ENCODE results near the gene PRR35. TPM values are rescaled to one million over a fixed set of nuclear protein-coding genes. Genes with fewer than 3 reads are reported as not detected.

PRR35 gene
- total and polyA plus RNA-seq, 2 of the 4 experiments (the other 2 are of a cell fraction): not detected

DNA sequence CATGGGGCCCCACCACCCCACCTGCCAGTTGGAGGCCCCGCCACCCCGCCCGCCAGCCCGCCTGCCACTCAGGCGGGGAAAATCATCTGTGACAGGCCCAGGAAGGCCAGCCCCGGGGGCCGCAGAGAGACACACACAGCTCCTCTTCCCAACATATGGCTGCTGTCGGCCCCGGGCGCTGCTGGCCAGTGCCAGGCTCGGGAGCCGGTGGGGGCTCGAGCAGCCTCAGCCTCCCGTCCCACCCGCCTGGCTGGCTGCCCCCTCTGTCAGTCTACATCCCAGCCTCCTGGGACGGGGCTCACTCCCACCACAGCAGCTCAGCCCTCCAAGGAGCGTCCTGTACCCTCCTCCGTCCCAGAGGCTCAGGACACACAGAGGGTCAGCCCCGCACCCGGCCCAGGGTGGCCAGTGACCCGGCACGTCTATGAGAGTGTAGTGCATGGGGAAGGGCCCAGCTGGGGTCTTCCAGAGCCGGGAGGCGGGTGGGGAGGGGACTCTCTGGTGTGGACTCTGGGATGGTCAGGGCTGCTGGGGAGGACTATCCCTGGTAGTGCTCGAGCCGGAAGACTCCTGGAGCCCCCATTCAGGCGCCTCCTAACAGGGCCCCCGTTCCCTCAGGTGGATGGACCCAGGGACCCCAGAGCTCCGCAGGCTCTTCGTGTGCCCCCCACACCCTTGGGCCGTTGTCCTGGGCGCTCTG, 3.6 kb upstream of the PRR35 start:
- CTCF ChIA-PET: no interaction called here
- dilution Hi-C loops (cut with HindIII; ENCODE audit: low sequenced_read_pairs, unreplicated experiment) (no loop called here), intact Hi-C loops (cut with micrococcal nuclease) (no loop called here), in situ Hi-C loops (cut with MboI; ENCODE audit: low sequenced_read_pairs) (no loop called here)
- no peak overlapping the region for H2BK5ac ChIP-seq (ENCODE audit: low read depth, low read length, poor library complexity, severe bottlenecking)
- DNase-seq (no peak), ATAC-seq (ENCODE audit: low read depth) (no peak)
- no peak overlapping the region for H3K4ac ChIP-seq (ENCODE audit: low read depth, low read length)
- no peak overlapping the region for H3K9ac ChIP-seq (ENCODE audit: low read depth, low read length)
- H3K56ac ChIP-seq (ENCODE audit: extremely low read depth, insufficient read depth, low read length): no peak overlapping the region
- H2AK5ac ChIP-seq (ENCODE audit: low read depth, low read length): no peak overlapping the region
- H2BK120ac ChIP-seq (ENCODE audit: low read depth, low read length): no peak overlapping the region
- 85% methylated on average over 16 of the region's 32 CpGs; no CpG with 5 or more reads in 1 of the 2 experiments for WGBS, 2 experiments (ENCODE audit: extremely low coverage in 2 of 2, insufficient read length in 1 of 2)
- no peak overlapping the region for H3K14ac ChIP-seq (replicated peaks; ENCODE audit: low read depth, low read length)
- H3K18ac ChIP-seq (ENCODE audit: low read depth, low read length): no peak overlapping the region
- peaks cover 37% of the 10 kb centered on the region for H3K27me3 ChIP-seq (ENCODE audit: control insufficient read depth, insufficient read depth, low read length)
- no peak overlapping the region for H2AK9ac ChIP-seq (replicated peaks; ENCODE audit: low read depth, low read length, poor library complexity)
- H2AFZ ChIP-seq (replicated peaks; ENCODE audit: low read length, poor library complexity): no peak overlapping the region
- no TSS peak for BruUV-seq (replicated peaks)
- peaks cover 12% of the 10 kb centered on the region for H3K36me3 ChIP-seq (ENCODE audit: control insufficient read depth, insufficient read depth, low read length)
- no peak overlapping the region for H3K4me2 ChIP-seq (ENCODE audit: low read depth, low read length)
- POLR2A ChIA-PET (ENCODE audit: unreplicated experiment): no interaction called here
- H4K5ac ChIP-seq (ENCODE audit: low read depth, low read length): no peak overlapping the region
- no peaks in the 10 kb centered on the region for H3K9me1 ChIP-seq (ENCODE audit: insufficient read depth, low read length)
- H4K20me1 ChIP-seq (ENCODE audit: insufficient read depth, low read length): peaks cover 9% of the 10 kb centered on the region; the same call in 1 of the 2 replicates
- H4K91ac ChIP-seq (ENCODE audit: insufficient read depth, low read depth, low read length): no peak overlapping the region
- 0 out of 2 replicates have a peak, but pooled peaks cover 3% of the 10 kb centered on the region for H3K4me1 ChIP-seq (ENCODE audit: control insufficient read depth, insufficient read depth, low read length)
- H2BK20ac ChIP-seq (ENCODE audit: low read depth, low read length): no peak overlapping the region
- no peaks in the 10 kb centered on the region for H3K9me3 ChIP-seq (ENCODE audit: control insufficient read depth, insufficient read depth, low read length)
- H3K23ac ChIP-seq (ENCODE audit: low read depth, low read length): no peak overlapping the region
- no peak overlapping the region for H3K4me3 ChIP-seq (ENCODE audit: insufficient read depth, low read depth, low read length)
- H2BK15ac ChIP-seq (ENCODE audit: low read depth, low read length): no peak overlapping the region
- no peak overlapping the region for H4K8ac ChIP-seq (ENCODE audit: low read depth in 2 of 2, low read length in 2 of 2)
- no peaks in the 10 kb centered on the region; a peak in 1 of 4 replicates for H3K79me1 ChIP-seq (ENCODE audit: low read depth in 1 of 2, low read length in 2 of 2)
- no peak overlapping the region for H3K27ac ChIP-seq (ENCODE audit: insufficient read depth, low read length)
- TF ChIP-seq NFE2L2 (IDR thresholded peaks at IDR 0.05; ENCODE audit: low read depth, low read length): no peak
- TF ChIP-seq SMC3 (IDR thresholded peaks at IDR 0.05; ENCODE audit: low read depth, low read length): no peak
- no peak for TF ChIP-seq BHLHE40 (IDR thresholded peaks at IDR 0.05; ENCODE audit: low read depth, low read length)
- no peak for TF ChIP-seq CEBPB (IDR thresholded peaks at IDR 0.05; ENCODE audit: low read depth, low read length)
- TF ChIP-seq FOS (IDR thresholded peaks at IDR 0.05; ENCODE audit: low read depth, low read length): no peak
- no peak for TF ChIP-seq RCOR1 (IDR thresholded peaks at IDR 0.05; ENCODE audit: insufficient replicate concordance, low read length)
- TF ChIP-seq RFX5 (IDR thresholded peaks at IDR 0.05; ENCODE audit: low read depth, low read length): no peak
- TF ChIP-seq MXI1 (IDR thresholded peaks at IDR 0.05; ENCODE audit: borderline replicate concordance, low read depth, low read length): no peak
